Right ventricle myocardium superior (tissue), 1 donor: ENCODE results near the gene AGAP1. TPM values are rescaled to one million over a fixed set of nuclear protein-coding genes. Genes with fewer than 3 reads are reported as not detected.

Source experiments
- ATAC-seq: fragments of 200-7000 bp; cut with Tn5 transposase; one replicate; pipeline ENCODE4 v1.9.1; 2020; ENCODE audit warnings: mild to moderate bottlenecking; ENCODE audit not compliant: poor library complexity
- DNase-seq: peaks from one replicate; pipeline ENCODE4 v3.0.0-alpha.2; 2020
- intact Hi-C: fragments of 100-400 bp; cut with DNase I; formaldehyde crosslinking; loops from one replicate; pipeline ENCODE4 v1.11.2; 2022
- total RNA-seq: library from RNA; stranded (reverse); fragmentation: NEBNext Ultra II Directional; extraction: Animal tissue kit (Norgen Biotek cat#: 25700); gene quantifications from one replicate; pipeline ENCODE4 v1.2.1, GENCODE V29; 2021
- donor health status: DM: no; HTN: yes; CAD: no; lungs with severe emphysema.

The AGAP1 gene
- total RNA-seq, 1 donor from 2014 or later, result 25.4 TPM

DNA sequence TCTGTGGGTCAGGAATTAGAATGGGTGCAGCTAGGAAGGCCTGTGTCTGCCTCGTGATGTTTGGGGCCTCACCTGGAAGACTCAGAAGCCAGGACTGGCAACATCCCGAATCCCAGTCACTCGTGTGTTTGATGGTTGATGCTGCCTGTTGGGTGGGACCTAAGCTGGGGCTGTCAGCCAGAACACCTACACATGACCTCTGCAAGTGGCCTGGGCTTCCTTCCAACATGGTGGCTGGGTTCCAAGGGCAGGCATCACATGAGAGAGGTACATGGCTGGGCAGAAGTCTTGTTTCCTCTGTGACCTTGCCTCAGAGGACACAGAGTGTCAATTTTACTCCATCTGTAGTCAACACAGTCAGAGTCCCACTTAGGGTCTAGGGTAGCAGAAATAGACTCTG is 496.5 kb downstream of the AGAP1 start:
- ATAC-seq, result peak; percentile 90
- intact Hi-C loops, result no loop called here
- DNase-seq, result peak; percentile 79

DNA sequence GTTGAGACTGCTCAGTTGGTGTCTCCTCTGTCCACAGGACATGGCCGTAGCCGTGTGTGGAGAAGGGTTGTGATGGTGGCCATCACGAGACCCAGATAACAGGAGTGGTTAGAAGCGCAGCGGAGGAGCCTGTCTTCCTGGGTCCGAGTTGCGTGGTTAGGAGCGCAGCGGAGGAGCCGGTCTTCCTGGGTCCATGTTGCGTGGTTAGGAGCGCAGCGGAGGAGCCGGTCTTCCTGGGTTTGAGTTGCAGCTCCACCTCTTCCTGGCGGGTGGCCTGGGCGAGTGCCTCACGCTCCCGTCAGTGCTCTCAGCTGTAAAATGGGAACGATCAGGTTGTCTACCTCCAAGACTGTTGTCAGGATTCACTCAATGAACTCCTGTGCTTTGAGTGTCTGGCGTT is 498.2 kb downstream of the AGAP1 start:
- ATAC-seq (no peak), DNase-seq (no peak)
- intact Hi-C loops, result no loop called here

DNA sequence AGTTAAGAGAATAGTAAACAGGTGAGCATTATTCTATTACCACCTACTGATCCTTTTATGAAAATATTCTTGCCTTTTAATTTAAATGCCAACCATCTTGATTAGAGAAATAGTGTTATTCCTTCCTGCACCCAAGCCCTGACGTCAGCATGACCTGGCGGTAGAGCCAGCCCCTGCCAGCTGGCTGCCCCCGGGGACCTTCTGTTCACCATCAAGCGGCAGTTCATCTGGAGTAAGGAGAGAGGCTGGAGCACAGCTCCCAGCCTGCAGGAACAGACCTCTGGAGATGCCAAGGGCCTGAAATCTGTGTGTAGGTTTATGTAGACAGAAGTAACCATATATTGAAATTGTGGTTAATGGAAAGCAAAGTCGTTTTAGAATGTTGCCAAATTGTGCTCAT is 502.6 kb downstream of the AGAP1 start:
- intact Hi-C loops, result no loop called here
- ATAC-seq, result no peak
- no peak for DNase-seq

DNA sequence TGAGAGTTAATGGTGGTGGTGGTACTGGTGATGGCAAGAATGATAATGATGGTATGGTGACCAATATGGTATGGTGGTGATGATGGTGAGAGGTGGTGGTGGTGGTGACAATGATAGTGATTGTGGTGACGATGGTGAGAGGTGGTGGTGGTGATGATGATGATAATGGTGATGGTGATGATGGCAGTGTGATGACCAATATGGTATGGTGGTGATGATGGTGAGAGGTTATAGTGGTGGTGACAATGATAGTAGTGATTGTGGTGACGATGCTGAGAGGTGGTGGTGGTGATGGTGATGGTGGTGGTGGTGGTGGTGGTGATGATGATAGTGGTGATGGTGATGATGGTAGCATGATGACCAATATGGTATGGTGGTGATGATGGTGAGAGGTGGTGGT is 505.2 kb downstream of the AGAP1 start:
- DNase-seq, result no peak
- ATAC-seq, result no peak
- intact Hi-C loops, result no loop called here

DNA sequence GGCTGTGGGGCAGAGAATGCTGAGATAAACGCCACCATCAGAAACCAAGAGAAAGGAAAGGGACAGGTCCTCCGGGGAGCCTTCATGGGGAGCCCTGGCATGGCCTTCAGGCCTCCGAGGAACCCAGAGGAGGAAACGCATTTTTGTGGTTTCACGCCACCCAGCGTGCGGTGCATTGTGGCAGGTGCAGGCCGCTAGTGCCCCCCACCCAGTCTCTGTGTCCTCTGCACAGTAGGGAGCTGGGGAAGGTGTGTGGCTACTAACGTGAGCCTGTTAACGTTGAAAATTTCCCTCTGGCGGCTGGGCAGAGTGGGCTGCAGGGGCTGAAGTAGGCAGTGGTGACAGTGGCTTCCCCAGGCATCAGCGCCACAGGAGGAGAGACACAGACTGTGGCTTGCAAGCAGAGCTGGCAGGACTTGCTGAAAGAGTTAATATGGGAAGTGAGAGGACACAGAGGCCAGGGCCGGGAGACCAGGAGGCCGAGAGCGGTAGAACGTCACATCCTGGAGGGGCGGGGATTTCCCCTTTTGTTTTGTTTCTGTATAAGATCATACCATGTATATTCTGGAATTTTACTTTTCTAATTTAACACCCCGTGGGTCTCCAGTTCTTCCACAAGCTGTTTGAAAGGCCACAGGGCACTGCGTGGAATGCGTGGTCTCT is 507.5 kb downstream of the AGAP1 start:
- DNase-seq (no peak), ATAC-seq (no peak)
- intact Hi-C loops, result no loop called here

DNA sequence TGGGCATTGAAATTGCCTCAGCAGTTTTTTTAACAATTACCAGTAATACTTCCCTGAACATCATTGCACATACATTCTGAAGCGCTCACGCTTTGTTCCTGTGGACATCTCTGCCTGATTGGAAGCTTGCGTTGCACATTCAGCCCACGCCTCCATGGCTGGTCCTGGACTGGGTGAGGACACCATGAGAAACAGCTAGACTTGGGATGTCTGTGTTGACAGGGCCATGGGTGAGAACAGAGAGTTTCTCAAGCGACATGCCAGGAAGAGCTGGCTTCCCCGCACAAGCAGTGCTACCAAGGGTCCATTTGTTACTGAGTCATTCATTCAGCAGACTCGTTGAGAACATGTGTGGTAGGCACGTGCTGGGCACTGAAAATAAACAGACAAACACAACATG is 508.0 kb downstream of the AGAP1 start:
- no peak for ATAC-seq
- DNase-seq, result no peak
- intact Hi-C loops, result no loop called here

DNA sequence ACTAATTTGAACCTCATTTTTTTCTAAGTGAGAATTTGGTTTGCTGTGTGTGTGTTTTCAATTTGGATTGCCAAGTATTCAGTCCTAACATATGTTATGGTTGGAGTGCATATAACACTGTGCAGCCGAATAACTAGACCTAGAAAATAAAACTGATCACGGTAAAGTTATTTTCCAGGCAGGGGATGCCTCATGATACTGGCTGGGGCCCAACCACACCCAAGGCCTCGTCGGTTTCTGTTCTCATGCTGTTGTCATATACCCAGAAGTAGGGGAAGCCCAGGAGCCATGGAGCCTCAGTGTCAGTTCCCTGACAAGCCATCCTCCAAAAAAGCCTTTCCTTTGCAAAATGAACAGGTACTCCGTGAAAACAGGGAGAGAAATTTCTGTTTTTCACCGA is 514.2 kb downstream of the AGAP1 start:
- ATAC-seq, result no peak

DNA sequence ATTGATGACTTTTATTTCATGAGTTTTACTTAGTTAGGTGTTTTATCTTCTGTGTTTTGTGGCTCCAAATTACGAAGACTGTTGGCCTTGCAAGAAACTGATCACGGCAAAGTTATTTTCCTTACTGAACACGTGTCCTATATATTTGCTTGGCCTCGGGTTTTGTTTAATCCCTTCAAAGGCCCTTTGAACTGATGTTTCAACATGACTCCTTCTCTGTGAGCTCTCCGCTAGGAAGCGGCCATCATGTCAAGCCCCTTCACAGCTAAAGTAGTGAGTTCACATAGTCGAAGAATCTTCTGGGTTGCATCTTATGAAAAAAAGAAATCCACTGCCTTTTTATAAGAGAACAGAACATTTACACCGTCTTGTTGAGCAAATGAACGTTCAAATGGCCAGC is 515.0 kb downstream of the AGAP1 start:
- ATAC-seq (no peak), DNase-seq (no peak)
- intact Hi-C loops, result no loop called here

More for the DNA sequence above, 514.2 kb downstream of the AGAP1 start:
- no peak for DNase-seq
- intact Hi-C loops, result no loop called here

DNA sequence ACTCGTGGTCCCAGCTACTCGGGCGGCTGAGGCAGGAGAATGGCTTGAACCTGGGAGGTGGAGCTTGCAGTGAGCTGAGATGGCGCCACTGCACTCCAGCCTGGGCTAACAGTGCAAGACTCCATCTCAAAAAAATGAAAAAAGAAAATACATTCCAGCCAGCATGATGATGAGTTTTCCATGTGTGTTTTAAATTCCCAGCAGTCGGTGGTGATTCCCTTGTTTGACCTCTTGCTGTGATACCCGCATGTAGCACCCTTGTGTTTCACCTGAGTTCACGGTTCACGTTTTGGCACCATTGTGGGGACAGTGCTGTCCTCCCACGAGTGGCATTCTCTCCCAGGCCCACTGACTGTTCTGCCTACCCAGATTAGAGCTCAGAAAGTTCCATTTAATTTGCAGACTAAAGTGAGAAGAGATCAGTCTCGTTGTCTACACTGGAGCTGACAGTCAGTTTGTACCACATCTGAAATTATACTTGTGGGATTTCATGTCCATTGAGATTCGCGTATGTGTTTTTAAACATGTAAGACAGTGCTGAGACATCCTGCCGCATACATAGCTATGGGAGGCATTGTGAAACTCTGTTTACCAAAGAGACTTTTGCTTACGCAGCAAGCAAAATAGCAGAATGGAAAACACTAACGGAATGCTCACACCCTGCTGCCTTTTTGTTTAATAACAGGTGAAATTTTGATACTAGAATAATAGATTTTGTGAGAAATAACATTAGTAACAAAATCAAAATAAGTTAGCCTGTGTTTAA is 517.3 kb downstream of the AGAP1 start:
- intact Hi-C loops, result no loop called here
- DNase-seq, result no peak
- no peak for ATAC-seq

DNA sequence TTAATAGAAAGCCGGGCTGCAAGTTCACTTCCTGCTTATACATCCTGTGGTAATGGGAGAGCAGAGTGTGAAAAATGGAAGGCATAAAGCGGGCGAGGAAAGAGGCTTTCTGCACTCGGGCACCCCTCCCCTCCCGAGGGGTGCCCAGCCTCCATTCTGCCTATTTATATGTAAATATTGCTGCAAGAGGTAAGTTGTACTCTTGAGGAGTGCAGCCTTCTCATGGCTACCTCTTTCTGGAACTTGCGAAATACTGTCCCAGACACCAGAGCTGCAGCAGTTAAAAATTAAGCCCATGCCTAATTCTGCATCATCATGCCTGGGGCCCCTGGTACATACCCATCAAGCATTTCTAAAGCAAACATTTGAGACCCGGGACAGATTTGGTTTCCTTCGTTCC is 518.3 kb downstream of the AGAP1 start:
- DNase-seq (no peak), ATAC-seq (no peak)
- intact Hi-C loops, result no loop called here

DNA sequence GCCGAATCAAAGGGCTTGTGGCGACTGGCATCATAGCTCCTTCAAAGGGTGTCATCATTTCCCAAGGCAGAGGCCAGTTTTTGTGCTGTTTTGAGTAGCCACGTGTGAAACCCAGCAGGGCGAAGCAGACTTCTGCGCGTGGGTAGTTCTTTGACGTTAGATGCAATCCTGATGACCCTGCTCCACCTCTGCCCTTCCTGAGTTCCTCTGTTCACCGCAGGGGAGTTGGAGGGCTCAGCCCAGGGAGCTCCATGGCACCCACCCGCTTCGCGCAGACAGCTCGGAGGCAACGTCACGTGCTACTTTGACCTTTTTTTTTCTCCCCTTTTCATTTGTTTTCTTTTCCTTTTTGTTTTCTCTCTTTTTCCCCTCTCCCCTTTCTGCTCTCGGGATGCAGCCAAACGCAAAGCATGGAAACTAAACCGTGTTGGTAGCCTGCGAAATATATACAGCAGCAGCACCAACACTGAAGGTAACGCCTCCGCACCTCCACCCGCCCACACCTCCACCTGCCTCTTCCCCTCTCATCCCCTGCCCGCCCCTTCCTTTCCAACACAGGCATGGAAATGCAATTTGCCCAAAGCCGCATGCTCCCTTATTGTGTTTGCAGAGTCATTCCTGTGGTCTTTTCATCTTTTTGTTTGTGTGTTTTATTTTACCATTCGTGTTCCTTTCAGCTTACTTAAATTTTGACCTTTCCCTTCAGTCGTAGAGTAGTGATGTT is 520.7 kb downstream of the AGAP1 start:
- ATAC-seq (no peak), DNase-seq (no peak)
- intact Hi-C loops, result no loop called here

DNA sequence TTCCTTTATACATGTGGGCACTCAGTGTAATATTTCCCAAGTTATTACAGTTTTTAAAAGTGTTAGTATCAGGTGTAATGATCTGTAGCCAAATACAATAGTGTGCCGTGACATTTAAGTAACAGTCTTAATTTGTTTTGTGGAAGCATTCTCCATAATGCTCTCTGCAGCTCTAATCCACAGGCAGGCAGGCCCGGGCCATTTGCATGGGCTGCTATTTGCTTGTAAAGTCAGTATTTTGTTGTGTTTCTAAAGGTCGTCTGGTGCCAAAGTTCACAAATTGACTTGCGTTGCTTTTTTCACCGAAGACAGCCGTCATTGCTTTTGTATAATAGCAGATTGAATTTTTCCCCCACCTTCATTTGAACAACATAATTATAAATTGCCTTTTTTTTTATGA is 521.3 kb downstream of the AGAP1 start:
- ATAC-seq (no peak), DNase-seq (no peak)
- intact Hi-C loops, result no loop called here

DNA sequence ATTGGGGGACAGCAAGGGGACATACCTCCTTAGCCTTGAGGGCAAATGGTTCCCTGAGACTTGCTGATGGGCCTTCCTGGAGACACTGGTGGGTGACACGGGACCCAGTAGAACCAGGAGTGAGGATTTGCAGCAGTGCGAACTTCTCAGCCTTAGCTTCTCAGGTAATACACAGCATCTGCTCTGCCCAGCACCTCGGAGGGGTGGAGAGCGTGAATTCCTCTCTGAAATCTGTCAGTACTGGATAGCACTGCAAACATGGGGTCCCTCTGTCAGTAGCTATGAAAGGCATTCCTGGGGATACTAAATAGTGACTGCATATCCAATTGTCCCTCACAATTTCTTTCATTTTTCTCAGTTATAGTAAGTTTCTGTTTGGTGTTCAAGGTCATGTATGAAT is 522.7 kb downstream of the AGAP1 start:
- DNase-seq, result no peak
- ATAC-seq, result no peak
- intact Hi-C loops, result no loop called here

DNA sequence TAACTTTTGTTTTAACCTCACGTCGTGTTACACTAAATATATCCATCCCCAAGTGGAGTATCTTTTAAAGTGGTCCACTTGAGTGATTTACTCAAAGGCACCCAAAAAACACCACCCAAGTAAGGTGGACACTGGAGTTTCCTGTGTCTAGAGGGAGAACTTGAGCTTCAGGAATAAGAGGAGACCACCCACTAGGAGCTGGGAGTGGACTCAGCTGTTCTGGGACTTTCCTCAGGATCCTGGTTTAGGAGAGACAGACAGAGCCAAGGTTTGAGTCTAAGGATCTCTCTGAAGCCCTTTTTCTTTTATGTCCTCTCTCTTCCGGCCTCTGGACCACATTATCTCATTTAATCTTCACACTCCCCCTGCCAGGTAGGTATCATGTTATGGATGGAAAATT is 523.6 kb downstream of the AGAP1 start:
- ATAC-seq, result no peak
- DNase-seq, result no peak
- intact Hi-C loops, result no loop called here

DNA sequence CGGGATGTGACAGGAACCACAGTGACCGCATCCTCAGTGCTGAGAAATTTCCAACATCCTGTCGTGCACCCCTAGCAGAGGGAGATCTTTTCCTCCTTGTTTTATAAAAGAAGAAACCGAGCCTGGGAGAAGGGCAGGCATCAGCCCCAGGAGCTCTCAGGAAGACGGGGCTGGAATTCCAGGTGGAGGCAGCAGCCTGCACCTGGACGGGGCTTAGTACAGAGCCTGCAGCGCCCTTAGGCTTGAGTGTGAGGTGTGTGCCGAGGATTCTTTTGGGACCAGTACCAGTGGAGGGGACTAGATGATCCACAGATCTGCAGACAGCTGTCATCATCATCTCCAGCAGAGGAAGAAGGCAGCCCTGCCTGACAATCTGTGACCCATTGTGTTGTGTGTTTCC is 525.6 kb downstream of the AGAP1 start:
- ATAC-seq (no peak), DNase-seq (no peak)
- intact Hi-C loops, result no loop called here

DNA sequence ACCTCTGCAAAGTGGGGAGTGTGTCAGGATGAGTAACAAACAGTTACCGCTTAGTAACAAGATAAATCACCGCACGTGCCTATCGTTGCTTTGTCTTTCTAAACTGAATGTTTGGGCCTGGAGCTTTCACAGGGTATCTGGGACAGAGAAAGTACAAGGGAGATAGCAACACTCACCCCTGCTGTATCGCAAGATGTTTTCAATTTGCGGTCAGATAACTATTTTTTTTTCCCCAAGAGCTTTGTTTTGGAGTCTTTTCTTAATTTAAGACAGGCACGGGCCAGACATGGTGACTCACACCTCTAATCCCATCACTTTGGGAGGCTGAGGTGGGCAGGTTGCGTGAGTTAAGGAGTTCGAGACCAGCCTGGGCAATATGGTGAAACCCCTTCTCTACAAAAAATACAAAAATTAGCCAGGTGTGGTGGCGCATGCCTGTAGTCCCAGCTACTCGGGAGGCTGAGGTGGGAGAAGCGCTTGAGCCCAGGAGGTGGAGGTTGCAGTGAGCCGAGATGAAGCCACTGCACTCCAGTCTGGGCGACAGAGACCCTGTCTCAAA is 527.7 kb downstream of the AGAP1 start:
- intact Hi-C loops, result no loop called here
- ATAC-seq (no peak), DNase-seq (no peak)

DNA sequence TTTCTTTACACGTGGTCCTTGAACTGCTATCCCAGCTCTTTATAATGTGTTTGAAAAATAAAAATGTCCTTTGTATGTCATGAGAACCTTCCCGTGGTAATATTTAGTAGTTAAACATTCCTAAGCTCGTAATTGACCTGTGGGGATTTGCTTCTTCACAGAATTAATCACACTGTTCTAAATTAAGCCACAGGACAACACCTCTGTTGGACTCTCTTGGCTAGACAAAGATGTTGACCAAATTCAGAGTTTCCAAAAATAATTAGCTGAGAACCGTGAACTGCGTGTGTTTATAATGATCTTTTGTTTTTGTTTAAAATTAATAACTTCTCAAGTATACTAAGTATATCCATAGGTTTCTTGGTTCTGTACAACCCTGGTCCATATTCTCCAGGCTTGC is 528.3 kb downstream of the AGAP1 start:
- DNase-seq (no peak), ATAC-seq (peak; percentile 58)
- intact Hi-C loops, result no loop called here

DNA sequence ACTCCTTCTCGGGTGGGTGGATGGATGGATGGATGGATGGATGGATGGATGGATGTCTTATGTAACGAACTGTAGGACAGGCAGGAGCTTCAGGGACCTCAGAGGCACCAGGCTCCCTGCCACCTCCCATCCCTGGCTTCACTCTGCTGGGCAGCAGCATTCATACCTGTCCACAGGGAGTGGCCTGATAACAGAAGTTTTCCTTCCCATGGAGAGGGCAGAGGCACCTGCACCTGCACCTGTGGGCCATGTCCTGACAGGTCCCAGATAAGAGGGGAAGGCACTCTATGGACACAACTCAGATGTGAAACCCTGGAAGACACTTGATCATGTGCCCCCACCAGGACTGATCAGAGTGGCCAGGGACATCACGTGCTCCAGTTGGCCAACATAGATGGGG is 532.0 kb downstream of the AGAP1 start:
- DNase-seq, result no peak
- no peak for ATAC-seq
- intact Hi-C loops, result no loop called here

DNA sequence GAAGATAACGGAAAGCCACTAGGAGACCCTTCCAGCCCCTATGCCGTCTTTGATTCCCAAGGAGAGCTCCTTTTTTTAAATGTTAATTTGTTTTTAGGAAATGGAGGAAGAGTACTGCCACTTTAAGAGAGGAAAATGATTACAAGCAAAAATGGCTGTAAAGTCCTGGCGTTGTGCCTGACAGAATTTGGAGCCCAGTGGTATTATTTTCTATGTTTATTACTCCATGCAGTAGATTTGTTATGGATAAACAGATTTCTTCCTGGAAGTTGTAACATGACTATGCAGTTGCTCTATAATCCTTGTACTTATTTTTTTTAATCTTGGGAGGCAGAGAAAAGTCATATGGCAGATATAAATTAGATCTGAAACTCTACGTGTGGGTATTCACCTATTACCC is 533.0 kb downstream of the AGAP1 start:
- ATAC-seq, result no peak
- intact Hi-C loops, result no loop called here
- no peak for DNase-seq

DNA sequence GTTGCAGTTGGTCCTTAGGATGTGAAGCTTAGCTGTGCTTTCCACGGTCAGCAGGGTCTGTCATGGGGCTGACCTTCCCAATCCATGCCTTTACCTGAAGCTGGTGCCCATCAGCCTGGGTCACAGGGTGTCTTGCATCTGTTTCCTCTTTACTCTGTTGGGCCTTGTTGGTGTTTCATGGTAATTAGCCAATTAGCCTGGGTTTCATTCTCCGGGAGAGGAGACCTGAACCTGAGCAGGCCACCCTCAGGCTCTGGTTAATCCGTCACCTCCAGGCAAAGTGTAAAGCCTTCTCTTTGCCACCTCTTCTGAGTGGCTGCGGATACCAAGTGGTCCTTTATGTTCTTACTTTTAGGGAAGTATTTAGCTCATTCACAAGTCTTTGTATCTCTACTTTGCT is 534.2 kb downstream of the AGAP1 start:
- DNase-seq (no peak), ATAC-seq (no peak)
- intact Hi-C loops, result no loop called here
